GM23338 (cell line): ENCODE data around the gene TFEB. TPM values are rescaled to one million over a fixed set of nuclear protein-coding genes. Genes with fewer than 3 reads are reported as not detected.

ENCODE experiments used
- ATAC-seq: fragments of 200-7000 bp; cut with Tn5 transposase; 3 replicates; pipeline ENCODE4 v1.9.1; 2020
- DNase-seq: peaks from one replicate; pipeline ENCODE4 v3.0.0-alpha.2; 2015; ENCODE audit warnings: low spot score
- H2AFZ ChIP-seq: fragments of 200-600 bp; sonication (generic); 2 replicates; pipeline ENCODE4 v1.8.0; 2016; ENCODE audit warnings: antibody characterized with exemption, mild to moderate bottlenecking, moderate library complexity
- H3F3A ChIP-seq: fragments of 200-600 bp; sonication (generic); replicated peaks from 2 replicates; pipeline ENCODE4 v1.8.0; 2017; ENCODE audit warnings: antibody characterized with exemption, mixed run types, low read depth
- H3K27ac ChIP-seq: fragments of 200-600 bp; sonication (generic); 2 replicates; pipeline ENCODE4 v1.6.1; 2016; ENCODE audit warnings: low read depth
- H3K27me3 ChIP-seq: fragments of 200-600 bp; sonication (generic); 2 replicates; pipeline ENCODE4 v1.8.0; 2016; ENCODE audit warnings: mild to moderate bottlenecking, mixed run types, moderate library complexity; ENCODE audit not compliant: insufficient read depth
- H3K36me3 ChIP-seq: fragments of 200-600 bp; sonication (generic); 2 replicates; pipeline ENCODE4 v1.8.0; 2016; ENCODE audit warnings: mild to moderate bottlenecking; ENCODE audit not compliant: insufficient read depth
- H3K4me1 ChIP-seq: fragments of 200-600 bp; sonication (generic); 2 replicates; pipeline ENCODE4 v1.8.0; 2016; ENCODE audit warnings: mild to moderate bottlenecking, moderate library complexity; ENCODE audit not compliant: insufficient read depth
- H3K4me2 ChIP-seq: fragments of 200-600 bp; sonication (generic); 2 replicates; pipeline ENCODE4 v1.7.1; 2017; ENCODE audit warnings: mixed run types
- H3K4me3 ChIP-seq: fragments of 200-600 bp; sonication (generic); 2 replicates; pipeline ENCODE4 v1.6.1; 2016; ENCODE audit warnings: mixed run types
- H3K79me2 ChIP-seq: fragments of 200-600 bp; sonication (generic); replicated peaks from 2 replicates; pipeline ENCODE4 v1.8.0; 2017; ENCODE audit warnings: mild to moderate bottlenecking; ENCODE audit not compliant: insufficient read depth
- H3K9me2 ChIP-seq: fragments of 200-600 bp; sonication (generic); 2 replicates; pipeline ENCODE4 v1.8.0; 2017; ENCODE audit not compliant: insufficient read depth
- H4K20me1 ChIP-seq: fragments of 200-600 bp; sonication (generic); replicated peaks from 2 replicates; pipeline ENCODE4 v1.8.0; 2017; ENCODE audit warnings: mild to moderate bottlenecking; ENCODE audit not compliant: insufficient read depth
- H3K27ac Mint-ChIP-seq: 2 replicates; pipeline ENCODE4 v1.8.0; 2020; ENCODE audit warnings: inconsistent platforms, mild to moderate bottlenecking, moderate library complexity, mixed read lengths
- H3K27me3 Mint-ChIP-seq: 3 replicates; pipeline ENCODE4 v1.8.0; 2022; ENCODE audit warnings: low read depth, mild to moderate bottlenecking, moderate library complexity, mixed read lengths, inconsistent platforms; ENCODE audit not compliant: insufficient read depth, poor library complexity
- H3K36me3 Mint-ChIP-seq: 3 replicates; pipeline ENCODE4 v1.8.0; 2021; ENCODE audit warnings: low read depth, mild to moderate bottlenecking, inconsistent platforms, moderate library complexity, mixed read lengths
- H3K4me1 Mint-ChIP-seq: 3 replicates; pipeline ENCODE4 v1.8.0; 2020; ENCODE audit warnings: mild to moderate bottlenecking, inconsistent platforms, mixed read lengths
- H3K4me3 Mint-ChIP-seq: 3 replicates; pipeline ENCODE4 v1.8.0; 2021; ENCODE audit warnings: moderate library complexity, mild to moderate bottlenecking, inconsistent platforms, mixed read lengths
- H3K9me3 Mint-ChIP-seq: 3 replicates; pipeline ENCODE4 v1.8.0; 2020; ENCODE audit warnings: moderate library complexity, mild to moderate bottlenecking, inconsistent platforms, mixed read lengths
- CTCF ChIP-seq, 2 experiments: fragments of 200-600 bp in 1 of 2; sonication (generic) in 1 of 2; conservative IDR thresholded peaks; 2 replicates each; pipeline versions ENCODE4 v1.5.1 to v1.6.1; 2016 to 2017; ENCODE audit warnings: antibody characterized with exemption in 2 of 2, low read depth in 2 of 2, mild to moderate bottlenecking in 2 of 2, moderate library complexity in 1 of 2
- EZH2 ChIP-seq: fragments of 200-600 bp; sonication (generic); IDR thresholded peaks from one replicate; pipeline ENCODE4 v1.8.0; 2017; ENCODE audit warnings: antibody characterized with exemption, mild to moderate bottlenecking, low read depth; ENCODE audit not compliant: unreplicated experiment
- POLR2AphosphoS5 ChIP-seq: IDR thresholded peaks from 2 replicates; pipeline ENCODE4 v1.6.1; 2016; ENCODE audit warnings: antibody characterized with exemption, low read depth
- REST ChIP-seq: IDR thresholded peaks from one replicate; pipeline ENCODE4 v1.6.1; 2018; ENCODE audit warnings: antibody characterized with exemption; ENCODE audit not compliant: unreplicated experiment
- STAT1 ChIP-seq: IDR thresholded peaks from one replicate; pipeline ENCODE4 v1.6.1; 2016; ENCODE audit warnings: antibody characterized with exemption; ENCODE audit not compliant: unreplicated experiment
- ZNF462 ChIP-seq: fragments of 250-450 bp; sonication (Bioruptor Pico); IDR thresholded peaks from 2 replicates; pipeline ENCODE4 v1.5.0; 2020; ENCODE audit warnings: mild to moderate bottlenecking, moderate library complexity
- polyA plus RNA-seq: library from polyadenylated mRNA; unstranded; fragments of >200 nt; fragmentation: Nextera tagmentation; extraction: Ambion mirVana; gene quantifications from 2 replicates; pipeline ENCODE4 v1.2.1, GENCODE V29; 2016
- total RNA-seq: library from RNA; depleted of rRNA; stranded (reverse); fragments of >200 nt; shearing (Covaris generic); gene quantifications from 2 replicates; pipeline ENCODE4 v1.2.3, GENCODE V29; 2014

Gene TFEB
- total and polyA plus RNA-seq, 2 experiments from 2014 or later: 1.3 to 4.3 TPM

- Mint-ChIP-seq H3K4me3 (no peak overlapping the region), H3K4me1 (peaks cover 8% of the 10 kb centered on the region), H3K27ac (no peak overlapping the region), H3K9me3 (no peaks in the 10 kb centered on the region), H3K27me3 (peaks cover 9% of the 10 kb centered on the region), H3K36me3 (no peaks in the 10 kb centered on the region)
- TF ChIP-seq CTCF (conservative IDR thresholded peaks at IDR 0.05; ENCODE audit: low read depth in 2 of 2) (no peak), REST (no peak), EZH2 (no peak), ZNF462 (CRISPR knock-in tag) (no peak), POLR2AphosphoS5 (no peak), STAT1 (no peak)
- Histone ChIP-seq H4K20me1 (no peaks in the 10 kb centered on the region), H3K27me3 (no peaks in the 10 kb centered on the region), H3K4me3 (no peak overlapping the region), H3K36me3 (no peaks in the 10 kb centered on the region), H3F3A (no peaks in the 10 kb centered on the region), H3K79me2 (no peaks in the 10 kb centered on the region), H2AFZ (no peak overlapping the region), H3K27ac (no peak overlapping the region), H3K4me1 (no peaks in the 10 kb centered on the region; the same call in 1 of the 2 replicates), H3K9me2 (no peaks in the 10 kb centered on the region), H3K4me2 (no peak overlapping the region)
- DNase-seq: no peak
- ATAC-seq: no peak
These were observed 42.7 kb downstream of the TFEB start for GRCh38 chr6:41692730-41693129.
